Memory B cell (primary cell): ENCODE data around the gene VSTM4.
A peak's percentile ranks its signal among the peaks of the same experiment; 100 is the strongest.

Source experiments
- ATAC-seq: fragments of 150-1000 bp; cut with Tn5 transposase; 2 replicates; pipeline ENCODE4 v1.10.0; 2021; ENCODE audit warnings: low read depth, mild to moderate bottlenecking, moderate library complexity
- DNase-seq, 2 donors: peaks; one replicate each; pipeline ENCODE4 v3.0.0; 2022; ENCODE audit warnings: low spot score in 2 of 2
- H3K27ac Mint-ChIP-seq: one replicate; pipeline ENCODE4 v1.8.0; 2022; ENCODE audit warnings: mild to moderate bottlenecking, moderate library complexity, mixed read lengths
- H3K27me3 Mint-ChIP-seq: one replicate; pipeline ENCODE4 v1.8.0; 2022; ENCODE audit warnings: mixed read lengths
- H3K36me3 Mint-ChIP-seq: one replicate; pipeline ENCODE4 v1.8.0; 2022; ENCODE audit warnings: mild to moderate bottlenecking, mixed read lengths
- H3K4me1 Mint-ChIP-seq: one replicate; pipeline ENCODE4 v1.8.0; 2022; ENCODE audit warnings: mixed read lengths
- H3K4me3 Mint-ChIP-seq: one replicate; pipeline ENCODE4 v1.8.0; 2022; ENCODE audit warnings: mild to moderate bottlenecking, moderate library complexity, mixed read lengths
- H3K9me3 Mint-ChIP-seq: one replicate; pipeline ENCODE4 v1.8.0; 2022; ENCODE audit warnings: mixed read lengths

The VSTM4 gene

GRCh38 chr10:49106451-49106850, 8.9 kb downstream of the VSTM4 start:
- H3K4me3 Mint-ChIP-seq, result no peak overlapping the region
- H3K27me3 Mint-ChIP-seq, result peaks cover 11% of the 10 kb centered on the region
- no peak for ATAC-seq

GRCh38 chr10:49105076-49105475, 10.2 kb downstream of the VSTM4 start:
- Mint-ChIP-seq H3K36me3 (no peaks in the 10 kb centered on the region), H3K4me3 (no peak overlapping the region), H3K9me3 (peaks cover 1% of the 10 kb centered on the region), H3K4me1 (peaks cover 7% of the 10 kb centered on the region), H3K27ac (no peak overlapping the region), H3K27me3 (peaks cover 11% of the 10 kb centered on the region)
- DNase-seq (no peak), ATAC-seq (no peak)

More at GRCh38 chr10:49106451-49106850, 8.9 kb downstream of the VSTM4 start:
- H3K4me1 Mint-ChIP-seq, result peaks cover 7% of the 10 kb centered on the region
- no peak for DNase-seq
- no peaks in the 10 kb centered on the region for H3K36me3 Mint-ChIP-seq
- no peak overlapping the region for H3K27ac Mint-ChIP-seq
- H3K9me3 Mint-ChIP-seq, result peaks cover 1% of the 10 kb centered on the region

GRCh38 chr10:49104323-49104722, 11.0 kb downstream of the VSTM4 start:
- Mint-ChIP-seq H3K9me3 (peaks cover 1% of the 10 kb centered on the region), H3K36me3 (no peaks in the 10 kb centered on the region), H3K4me3 (no peak overlapping the region), H3K27ac (no peak overlapping the region), H3K27me3 (peaks cover 11% of the 10 kb centered on the region), H3K4me1 (peaks cover 7% of the 10 kb centered on the region)
- peak in 1 of 2 donors; percentile 5 for DNase-seq
- no peak for ATAC-seq

- DNase-seq (no peak), ATAC-seq (no peak)
- H3K4me1 Mint-ChIP-seq, result peaks cover 7% of the 10 kb centered on the region
- peaks cover 11% of the 10 kb centered on the region for H3K27me3 Mint-ChIP-seq
- no peak overlapping the region for H3K27ac Mint-ChIP-seq
- no peaks in the 10 kb centered on the region for H3K36me3 Mint-ChIP-seq
- H3K4me3 Mint-ChIP-seq, result no peak overlapping the region
- peaks cover 1% of the 10 kb centered on the region for H3K9me3 Mint-ChIP-seq
Observed at GRCh38 chr10:49103761-49104160, 11.6 kb downstream of the VSTM4 start.

- Mint-ChIP-seq H3K27me3 (peaks cover 7% of the 10 kb centered on the region), H3K4me1 (no peaks in the 10 kb centered on the region), H3K9me3 (peaks cover 1% of the 10 kb centered on the region), H3K36me3 (no peaks in the 10 kb centered on the region), H3K4me3 (no peak overlapping the region), H3K27ac (no peak overlapping the region)
- DNase-seq, result no peak
- ATAC-seq, result no peak
Observed at GRCh38 chr10:49099046-49099445, 16.3 kb downstream of the VSTM4 start.

- Mint-ChIP-seq H3K4me1 (no peaks in the 10 kb centered on the region), H3K36me3 (no peaks in the 10 kb centered on the region), H3K9me3 (peaks cover 1% of the 10 kb centered on the region), H3K27ac (no peak overlapping the region), H3K27me3 (peaks cover 7% of the 10 kb centered on the region), H3K4me3 (no peak overlapping the region)
- ATAC-seq, result no peak
- no peak for DNase-seq
Observed at GRCh38 chr10:49096890-49097445, 18.4 kb downstream of the VSTM4 start.

GRCh38 chr10:49094646-49095045, 20.7 kb downstream of the VSTM4 start:
- Mint-ChIP-seq H3K9me3 (no peaks in the 10 kb centered on the region), H3K4me1 (no peaks in the 10 kb centered on the region), H3K4me3 (no peak overlapping the region), H3K27me3 (peaks cover 8% of the 10 kb centered on the region), H3K36me3 (no peaks in the 10 kb centered on the region), H3K27ac (no peak overlapping the region)
- ATAC-seq (no peak), DNase-seq (no peak)

- ATAC-seq, result no peak
- no peak overlapping the region for H3K4me3 Mint-ChIP-seq
- H3K36me3 Mint-ChIP-seq, result no peaks in the 10 kb centered on the region
- no peaks in the 10 kb centered on the region for H3K4me1 Mint-ChIP-seq
- H3K9me3 Mint-ChIP-seq, result no peaks in the 10 kb centered on the region
- H3K27me3 Mint-ChIP-seq, result peaks cover 8% of the 10 kb centered on the region
- DNase-seq, result no peak
- no peak overlapping the region for H3K27ac Mint-ChIP-seq
Observed at GRCh38 chr10:49093922-49094321, 21.4 kb downstream of the VSTM4 start.

- Mint-ChIP-seq H3K4me1 (no peaks in the 10 kb centered on the region), H3K4me3 (no peak overlapping the region), H3K27ac (no peak overlapping the region), H3K36me3 (no peaks in the 10 kb centered on the region), H3K27me3 (peaks cover 5% of the 10 kb centered on the region), H3K9me3 (peaks cover 2% of the 10 kb centered on the region)
- no peak for DNase-seq
- no peak for ATAC-seq
Observed at GRCh38 chr10:49092477-49092876, 22.8 kb downstream of the VSTM4 start.

GRCh38 chr10:49091450-49092210, 23.7 kb downstream of the VSTM4 start:
- ATAC-seq (no peak), DNase-seq (no peak)
- Mint-ChIP-seq H3K27me3 (peaks cover 5% of the 10 kb centered on the region), H3K36me3 (no peaks in the 10 kb centered on the region), H3K4me1 (no peaks in the 10 kb centered on the region), H3K27ac (no peak overlapping the region), H3K9me3 (peaks cover 5% of the 10 kb centered on the region), H3K4me3 (no peak overlapping the region)

- no peak overlapping the region for H3K4me3 Mint-ChIP-seq
- ATAC-seq (no peak), DNase-seq (no peak)
- H3K27ac Mint-ChIP-seq, result no peak overlapping the region
- no peaks in the 10 kb centered on the region for H3K4me1 Mint-ChIP-seq
- H3K27me3 Mint-ChIP-seq, result peaks cover 5% of the 10 kb centered on the region
- peaks cover 6% of the 10 kb centered on the region for H3K9me3 Mint-ChIP-seq
- H3K36me3 Mint-ChIP-seq, result no peaks in the 10 kb centered on the region
Observed at GRCh38 chr10:49090696-49091380, 24.5 kb downstream of the VSTM4 start.

- ATAC-seq, result no peak
- Mint-ChIP-seq H3K4me3 (no peak overlapping the region), H3K9me3 (peaks cover 6% of the 10 kb centered on the region), H3K4me1 (no peaks in the 10 kb centered on the region), H3K27ac (no peak overlapping the region), H3K36me3 (no peaks in the 10 kb centered on the region), H3K27me3 (peaks cover 3% of the 10 kb centered on the region)
- DNase-seq, result no peak
Observed at GRCh38 chr10:49090189-49090575, 25.1 kb downstream of the VSTM4 start.

- ATAC-seq (no peak), DNase-seq (no peak)
- peaks cover 6% of the 10 kb centered on the region for H3K9me3 Mint-ChIP-seq
- peaks cover 3% of the 10 kb centered on the region for H3K27me3 Mint-ChIP-seq
- no peaks in the 10 kb centered on the region for H3K4me1 Mint-ChIP-seq
- H3K36me3 Mint-ChIP-seq, result no peaks in the 10 kb centered on the region
- H3K27ac Mint-ChIP-seq, result no peak overlapping the region
- H3K4me3 Mint-ChIP-seq, result no peak overlapping the region
Observed at GRCh38 chr10:49089557-49090188, 25.6 kb downstream of the VSTM4 start.

GRCh38 chr10:49089152-49089551, 26.2 kb downstream of the VSTM4 start:
- H3K4me3 Mint-ChIP-seq, result no peak overlapping the region
- no peaks in the 10 kb centered on the region for H3K4me1 Mint-ChIP-seq
- peaks cover 3% of the 10 kb centered on the region for H3K27me3 Mint-ChIP-seq
- ATAC-seq (no peak), DNase-seq (no peak)
- no peak overlapping the region for H3K27ac Mint-ChIP-seq
- peaks cover 6% of the 10 kb centered on the region for H3K9me3 Mint-ChIP-seq
- H3K36me3 Mint-ChIP-seq, result no peaks in the 10 kb centered on the region
